Stimulated activated CD8-positive, alpha-beta memory T cell treated with anti-CD3 and anti-CD28 coated beads, Interleukin-4, amount 100 ng/mL, for 1 hour (primary cell): Measurements from ENCODE around the gene SULT1A2.
"Not testable (repeated sequence)": the region's sequence is repeated elsewhere in the genome, so short reads cannot be mapped to it uniquely, and the experiment has no call there.

Experiments used
- DNase-seq, 2 donors: peaks; one replicate each; pipeline ENCODE4 v3.0.0-alpha.2; 2020; ENCODE audit warnings: low read depth in 2 of 2, low spot score in 1 of 2

Gene SULT1A2

DNA sequence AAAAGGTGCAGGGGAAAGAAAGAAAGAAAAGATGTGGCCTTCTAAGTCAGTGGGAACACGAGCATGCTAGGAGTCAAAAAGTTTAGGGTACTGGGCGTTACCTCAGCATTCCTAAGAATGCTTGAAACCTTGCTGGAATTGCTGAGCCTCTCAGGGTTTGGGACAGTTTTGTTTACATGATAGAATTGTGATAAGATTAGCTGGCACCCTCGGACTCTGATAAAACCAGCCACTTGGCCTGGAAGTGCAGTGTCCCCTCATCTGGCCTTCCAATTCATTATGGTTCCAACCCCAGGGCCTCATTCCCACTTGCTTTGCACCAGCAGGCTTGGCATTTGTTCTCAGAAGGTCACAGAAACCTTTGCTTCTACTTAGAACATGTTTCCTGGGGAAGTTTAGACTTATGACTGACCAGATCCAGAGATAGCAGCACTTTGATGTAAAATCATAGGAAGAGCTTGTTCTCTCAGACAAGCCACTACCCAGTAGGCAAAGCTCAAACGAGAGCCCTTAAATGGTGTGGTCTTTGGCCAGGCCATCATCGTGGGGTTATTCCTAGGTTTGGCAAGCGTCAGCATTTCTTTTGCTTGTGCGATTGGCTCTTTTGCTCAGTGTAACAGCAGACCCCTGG is 35.2 kb downstream of the SULT1A2 start:
- no peak for DNase-seq

DNA sequence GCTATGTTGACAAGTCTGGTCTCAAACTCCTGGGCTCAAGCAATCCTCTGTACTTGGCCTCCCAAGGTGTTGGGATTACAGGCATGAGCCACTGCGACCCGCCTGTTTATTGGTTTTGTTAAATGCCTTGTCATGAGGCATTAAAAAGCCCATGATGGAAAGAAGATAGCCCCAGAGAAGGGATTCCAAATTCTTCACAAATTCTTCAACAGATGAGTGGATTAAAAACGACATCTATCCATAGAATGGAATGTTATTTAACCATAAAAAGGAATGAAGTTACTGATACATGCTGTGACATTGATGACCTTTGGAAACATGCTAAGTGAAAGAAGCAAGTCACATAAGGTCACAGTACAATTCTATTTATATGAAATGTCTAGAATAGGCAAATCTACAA is 38.4 kb downstream of the SULT1A2 start:
- no peak for DNase-seq

DNA sequence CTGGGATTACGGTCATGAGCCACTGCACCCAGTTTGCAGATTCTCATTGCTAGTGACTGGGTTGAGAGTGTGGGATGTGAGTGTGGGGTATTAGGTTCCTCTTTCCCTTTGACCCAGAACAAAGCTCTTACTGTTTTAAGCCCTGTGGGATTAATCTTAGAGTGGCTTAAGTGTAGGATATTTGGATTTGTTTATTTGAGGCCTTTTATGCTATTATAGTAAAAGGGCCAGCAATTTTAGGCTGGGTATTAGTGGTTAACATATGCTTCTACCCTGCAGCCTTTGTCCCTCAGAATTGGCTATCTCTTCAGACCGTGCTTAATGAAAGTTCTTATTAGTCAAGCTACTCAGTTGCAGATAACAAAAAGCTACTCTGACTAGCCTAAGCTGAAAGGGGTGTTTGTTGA is 39.9 kb downstream of the SULT1A2 start:
- DNase-seq = no peak

DNA sequence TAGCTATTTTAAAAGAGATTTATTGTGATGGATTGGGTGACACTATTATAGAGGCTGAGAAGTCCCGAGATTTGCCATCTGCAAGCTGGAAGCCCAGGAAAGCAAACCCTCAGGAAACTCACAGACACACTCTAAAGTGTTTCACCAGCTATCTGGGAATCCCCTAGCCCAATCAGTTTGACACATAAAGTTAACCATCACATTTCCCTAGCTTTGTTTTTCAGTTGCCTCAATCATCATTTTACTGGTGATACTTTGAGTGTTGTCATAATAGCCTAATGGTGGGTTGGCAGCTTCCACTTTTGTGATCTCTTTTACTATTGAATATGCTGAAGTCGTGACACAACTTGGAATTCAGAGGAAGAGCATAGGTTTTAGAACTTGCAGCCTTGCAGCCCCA is 41.3 kb downstream of the SULT1A2 start:
- no peak for DNase-seq

DNA sequence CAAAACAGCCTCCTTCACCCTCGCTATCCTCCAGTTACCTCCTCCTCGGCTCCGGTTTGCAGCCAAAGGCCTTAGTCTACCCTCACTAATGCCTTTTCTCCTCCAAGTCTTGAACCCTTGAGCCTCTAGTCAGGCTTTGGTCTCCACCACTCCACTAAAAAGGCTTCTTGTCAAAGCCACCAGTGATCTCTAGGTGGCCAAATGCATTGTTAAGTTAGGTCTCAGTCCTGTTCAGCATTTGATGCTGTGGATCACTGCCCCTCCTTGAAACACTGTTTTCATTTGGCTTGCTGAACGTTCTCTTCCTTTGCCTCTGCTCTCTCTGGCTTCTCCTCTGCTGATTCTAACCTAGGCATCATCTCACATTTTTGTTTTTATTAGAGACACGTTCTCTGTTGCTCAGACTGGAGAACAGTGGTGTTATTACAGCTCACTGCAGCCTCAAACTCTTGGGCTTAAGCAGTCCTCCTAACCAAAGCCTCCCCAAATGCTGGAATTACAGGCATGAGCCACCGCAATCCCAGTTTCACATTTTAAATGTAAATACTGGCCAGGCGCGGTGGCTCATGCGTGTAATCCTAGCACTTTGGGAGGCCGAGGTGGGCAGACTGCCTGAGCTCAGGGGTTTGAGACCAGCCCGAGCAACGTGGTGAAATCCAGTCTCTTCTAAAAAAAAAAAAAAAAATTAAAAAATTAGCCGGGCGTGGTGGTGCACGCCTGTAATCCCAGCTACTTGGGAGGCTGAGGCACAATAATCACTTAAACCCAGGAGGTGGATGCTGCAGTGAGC is 42.0 kb downstream of the SULT1A2 start:
- no peak for DNase-seq

DNA sequence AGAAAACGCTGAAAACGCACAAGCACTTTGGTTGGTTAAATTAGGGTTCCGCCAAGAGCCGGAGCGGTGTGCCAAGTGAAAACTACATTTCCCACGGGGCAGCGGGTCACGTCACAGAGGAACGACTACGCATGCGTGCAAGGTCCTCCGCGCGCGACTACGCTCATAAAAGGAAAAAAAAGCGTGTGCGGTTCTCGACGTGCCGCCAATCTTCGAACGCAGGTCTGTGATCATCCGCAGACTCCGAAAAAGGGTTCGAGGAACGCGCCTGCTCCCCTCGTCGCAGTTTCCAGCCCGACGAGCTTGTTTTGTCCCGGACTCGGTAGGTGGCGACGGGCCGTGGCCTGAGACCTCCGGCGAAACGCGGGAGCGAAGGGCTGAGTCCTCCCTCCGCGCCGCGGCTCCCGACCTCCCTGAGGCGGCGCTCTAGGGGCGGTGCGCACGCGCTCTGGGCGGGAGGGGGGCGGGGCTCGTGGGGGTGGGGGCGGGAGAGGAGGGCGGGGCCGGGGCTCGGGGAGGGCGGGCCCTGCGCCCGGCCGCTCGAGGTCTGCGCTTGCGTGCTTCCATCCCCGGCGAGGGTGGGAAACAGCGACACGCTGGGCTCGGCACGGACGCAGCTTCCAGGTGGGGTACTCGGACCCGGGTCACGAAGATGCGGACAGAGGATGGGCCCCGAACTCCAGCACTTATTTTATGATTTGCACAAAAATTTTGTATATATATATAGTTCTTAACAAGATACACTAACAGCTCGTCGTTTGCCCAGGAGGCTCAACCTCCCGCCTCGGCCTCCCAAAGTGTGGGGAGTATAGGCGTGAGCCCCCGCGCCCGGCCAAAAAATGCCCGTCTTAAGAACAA is 42.8 kb downstream of the SULT1A2 start, which contains the start of gene SGF29:
Gene SGF29 (plus strand): TSS at position 145 of the 858 bp plus-strand sequence. CDS start 27,150 bp downstream, outside the sequence.
- DNase-seq = peak; percentile 88 to 90

DNA sequence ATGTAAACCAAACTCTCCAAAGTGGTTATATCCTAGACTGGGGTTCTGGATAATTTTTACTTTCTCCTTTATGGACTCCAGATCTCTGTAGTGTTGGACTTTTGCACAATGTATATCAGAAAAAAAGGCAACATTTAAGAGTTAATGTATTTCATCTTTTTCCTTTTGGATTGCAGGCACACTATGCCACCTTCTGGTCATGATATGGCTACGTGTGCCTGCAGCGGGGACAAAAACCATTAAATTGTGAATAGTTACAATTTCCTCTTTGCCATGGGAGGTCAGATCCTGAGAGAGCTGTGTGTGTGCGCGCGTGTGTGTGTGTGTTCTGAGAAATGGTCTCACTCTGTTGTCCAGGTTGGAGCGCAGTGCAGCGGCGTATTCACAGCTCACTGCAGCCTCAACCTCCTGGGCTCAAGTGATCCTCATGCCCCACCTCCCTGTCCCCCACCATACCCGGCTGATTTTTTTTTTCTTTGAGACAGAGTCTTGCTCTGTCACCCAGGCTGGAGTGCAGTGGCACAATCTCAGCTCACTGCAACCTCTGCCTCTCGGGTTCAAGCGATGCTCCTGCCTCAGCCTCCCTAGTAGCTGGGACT is 47.5 kb downstream of the SULT1A2 start:
- no peak for DNase-seq

DNA sequence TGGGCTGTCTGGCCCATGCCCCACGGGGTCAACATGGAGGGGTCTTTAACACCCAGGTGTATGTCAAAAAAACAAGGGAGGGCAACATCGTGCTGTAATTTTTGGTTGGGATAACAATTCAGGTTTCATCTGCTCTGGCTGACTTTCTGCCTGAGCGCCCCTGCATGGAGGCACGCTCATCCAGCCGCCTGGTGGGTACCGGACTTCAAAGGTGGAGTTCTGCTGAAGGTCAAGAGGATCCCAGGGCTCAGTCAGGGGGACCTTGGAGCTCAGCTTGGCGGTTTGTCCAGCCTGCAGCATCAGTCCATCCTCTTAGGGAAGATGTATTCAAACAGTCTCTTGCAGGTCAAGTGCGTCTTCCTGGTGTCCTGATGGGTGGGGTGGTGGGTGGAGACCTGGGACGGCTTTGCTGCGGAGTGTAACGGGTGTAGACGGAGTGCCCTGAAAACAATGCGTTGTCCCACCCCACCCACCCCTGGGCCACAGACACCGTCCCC is 48.5 kb downstream of the SULT1A2 start:
- DNase-seq = no peak

DNA sequence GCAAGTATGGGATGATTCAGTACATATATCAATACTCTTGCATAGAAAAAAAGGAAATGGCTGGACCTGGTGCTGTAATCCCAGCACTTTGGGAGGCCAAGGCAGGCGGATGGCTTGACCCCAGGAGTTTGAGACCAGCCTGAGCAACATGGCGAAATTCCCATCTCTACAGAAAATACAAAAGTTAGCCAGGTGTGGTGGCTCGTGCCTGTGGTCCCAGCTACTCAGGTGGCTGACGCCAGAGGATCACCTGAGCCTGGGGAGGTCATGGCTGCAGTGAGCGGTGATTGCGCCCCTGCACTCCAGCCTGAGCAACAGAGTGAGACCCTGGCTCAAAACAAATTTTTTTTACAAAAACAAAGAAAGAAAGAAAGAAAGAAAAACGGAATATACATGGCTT is 50.2 kb downstream of the SULT1A2 start:
- DNase-seq = no peak

DNA sequence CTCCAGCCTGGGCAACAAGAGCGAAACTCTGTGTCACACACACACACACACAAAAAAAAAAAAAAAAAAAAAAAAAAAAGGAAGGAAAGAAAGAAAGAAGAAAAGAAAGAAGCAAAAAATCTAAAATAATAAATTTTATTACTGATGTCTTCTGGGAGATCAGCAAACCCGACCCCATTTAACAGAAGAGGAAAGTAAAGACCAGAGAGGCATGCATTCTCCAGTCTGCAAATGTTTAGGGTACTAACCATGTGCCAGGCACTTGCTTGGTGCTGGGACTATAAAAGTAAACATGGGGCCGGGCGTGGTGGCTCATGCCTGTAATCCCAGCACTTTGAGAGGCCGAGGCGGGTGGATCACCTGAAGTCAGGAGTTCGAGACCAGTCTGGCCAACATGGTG is 50.9 kb downstream of the SULT1A2 start:
- not testable (repeated sequence) for DNase-seq

DNA sequence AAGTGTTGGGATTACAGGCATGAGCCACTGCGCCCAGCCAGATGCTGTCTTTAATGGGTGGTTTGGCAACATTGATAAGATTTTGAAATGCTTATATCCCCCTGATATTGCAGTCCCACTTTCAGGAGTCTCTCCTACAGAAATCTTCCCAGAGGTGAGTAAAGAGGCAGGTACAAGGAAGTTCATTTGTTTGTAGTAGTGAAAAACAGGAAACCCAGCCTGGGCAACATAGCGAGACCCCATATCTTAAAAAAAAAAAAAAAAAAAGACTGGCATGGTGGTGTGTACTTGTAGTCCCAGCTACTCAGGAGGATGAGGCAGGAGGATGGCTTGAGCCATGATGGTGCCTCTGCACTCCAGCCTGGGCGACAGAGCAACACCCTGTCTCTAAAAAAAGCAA is 51.9 kb downstream of the SULT1A2 start:
- DNase-seq = no peak

DNA sequence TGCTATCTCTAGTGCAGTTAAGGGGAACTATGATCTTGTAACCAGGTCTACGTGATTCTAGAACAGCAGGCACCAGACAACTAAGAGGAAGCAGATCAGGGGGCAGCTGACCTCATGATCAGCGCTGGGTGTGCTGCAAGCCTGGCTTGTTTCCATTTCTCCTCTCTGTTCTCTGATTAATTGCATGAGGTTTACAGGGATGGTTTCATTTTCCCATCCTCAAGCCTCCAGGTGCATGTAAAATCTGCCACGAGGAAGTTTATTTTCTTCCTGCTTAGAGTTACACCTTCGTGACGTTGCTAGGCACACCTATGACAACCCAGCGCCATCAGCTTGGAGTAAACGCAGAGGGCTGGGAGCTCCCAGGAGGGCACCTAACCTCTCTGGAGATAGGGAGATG is 53.8 kb downstream of the SULT1A2 start:
- DNase-seq = no peak

DNA sequence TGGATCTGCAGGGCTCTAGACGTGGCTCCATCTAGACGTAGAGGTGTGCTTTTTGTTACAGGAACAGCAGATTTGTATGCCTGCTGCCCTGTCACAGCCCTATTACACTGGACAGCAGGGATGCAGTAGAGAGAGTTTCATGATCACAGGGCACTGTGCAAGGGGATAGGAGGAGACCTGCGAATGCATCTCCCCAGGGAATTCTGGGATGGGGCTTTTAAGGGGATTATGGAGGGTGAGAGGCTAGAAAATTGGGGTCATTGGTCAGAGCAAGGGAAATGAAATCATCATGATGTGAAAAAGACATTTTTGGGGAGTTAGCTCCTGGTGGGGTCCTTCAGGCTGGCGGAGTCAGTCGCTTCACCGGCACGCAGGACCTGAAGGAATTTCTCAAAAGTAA is 54.2 kb downstream of the SULT1A2 start:
- DNase-seq = no peak
